ENCODE measurements around the gene EIF4G3. TPM values are rescaled to one million over a fixed set of nuclear protein-coding genes. Genes with fewer than 3 reads are reported as not detected.
"Not testable (repeated sequence)": the region's sequence is repeated elsewhere in the genome, so short reads cannot be mapped to it uniquely, and the experiment has no call there.

The EIF4G3 gene
- polyA plus RNA-seq, 3 donors, result 5.1 to 34.2 (median 5.8) TPM

DNA sequence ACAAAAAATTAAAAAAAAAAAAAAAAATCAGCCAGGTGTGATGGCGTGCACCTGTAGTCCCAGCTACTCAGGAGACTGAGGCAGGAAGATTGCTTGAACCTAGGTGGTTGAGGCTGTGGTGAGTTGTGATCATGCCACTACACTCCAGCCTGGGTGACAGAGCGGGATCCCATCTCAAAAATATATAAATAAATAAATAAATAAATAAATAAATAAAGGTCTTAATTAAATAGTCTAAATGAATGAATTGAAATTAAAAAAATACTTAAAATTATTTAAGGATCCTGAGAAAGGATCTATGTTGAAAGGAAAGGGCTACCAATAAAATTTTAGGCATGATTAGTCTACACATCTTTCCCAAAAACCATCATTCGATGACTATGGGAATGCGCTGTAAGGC, 322.2 kb downstream of the EIF4G3 start:
- Mint-ChIP-seq H3K36me3 (peaks cover 64 to 67% of the 10 kb centered on the region in 2 donors), H3K4me3 (no peak overlapping the region), H3K4me1 (peaks cover 4% of the 10 kb centered on the region), H3K27ac (no peak overlapping the region), H3K9me3 (no peaks in the 10 kb centered on the region), H3K27me3 (ENCODE audit: low read depth in 3 of 3) (no peaks in the 10 kb centered on the region)
- no peaks in the 10 kb centered on the region for H3K27me3 ChIP-seq (ENCODE audit: control insufficient read depth in 2 of 2, insufficient read depth in 2 of 2, low read length in 2 of 2)
- H3K9ac ChIP-seq (ENCODE audit: insufficient read depth, low read length, poor library complexity, severe bottlenecking), result no peak overlapping the region
- H3K36me3 ChIP-seq (replicated peaks in 1 of 2; ENCODE audit: control insufficient read depth in 1 of 2, insufficient read depth in 2 of 2, low read length in 2 of 2), result peaks cover 55 to 96% of the 10 kb centered on the region in 2 donors
- H4K20me1 ChIP-seq (ENCODE audit: insufficient read depth, low read length), result no peaks in the 10 kb centered on the region
- no peak overlapping the region for H2AFZ ChIP-seq (ENCODE audit: insufficient read depth, low read depth, low read length, poor library complexity, severe bottlenecking)
- intact Hi-C loops (cut with micrococcal nuclease), result no loop called here
- H3K27ac ChIP-seq (ENCODE audit: low read depth in 1 of 2, low read length in 2 of 2), result no peak overlapping the region
- no peaks in the 10 kb centered on the region for H3K79me2 ChIP-seq (ENCODE audit: insufficient read depth, low read length)
- DNase-seq, result no peak
- peaks cover 0 to 9% of the 10 kb centered on the region in 2 donors for H3K4me1 ChIP-seq (ENCODE audit: control insufficient read depth in 1 of 2, insufficient read depth in 2 of 2, low read length in 2 of 2)
- H3K9me3 ChIP-seq (replicated peaks in 1 of 2; ENCODE audit: control insufficient read depth in 1 of 2, insufficient read depth in 1 of 2, low read length in 2 of 2), result no peaks in the 10 kb centered on the region
- no peak overlapping the region for H3K4me3 ChIP-seq (replicated peaks in 1 of 3; ENCODE audit: low read depth in 2 of 3, low read length in 3 of 3)
- 92% methylated on average over 2 of the region's 4 CpGs for WGBS (ENCODE audit: insufficient coverage)
- no peak for TF ChIP-seq CTCF (IDR thresholded peaks at IDR 0.05)
- no peak overlapping the region for H3K4me2 ChIP-seq (replicated peaks; ENCODE audit: extremely low read depth, low read length, poor library complexity, severe bottlenecking)

DNA sequence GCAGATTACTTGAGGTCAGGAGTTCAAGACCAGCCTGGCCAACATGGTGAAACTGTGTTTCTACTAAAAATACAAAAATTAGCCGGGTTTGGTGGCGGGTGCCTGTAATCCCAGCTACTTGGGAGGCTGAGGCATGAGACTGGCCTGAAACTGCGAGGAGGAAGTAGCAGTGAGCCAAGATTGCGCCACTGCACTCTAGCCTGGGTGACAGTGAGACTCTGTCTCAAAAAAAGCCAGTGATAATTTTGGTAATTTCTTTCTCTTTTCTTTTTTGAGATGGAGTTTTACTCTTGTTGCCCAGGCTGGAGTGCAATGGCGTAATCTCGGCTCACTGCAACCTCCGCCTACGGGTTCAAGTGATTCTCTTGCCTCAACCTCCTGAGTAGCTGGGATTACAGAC, 324.9 kb downstream of the EIF4G3 start:
- H3K4me1 ChIP-seq (ENCODE audit: control insufficient read depth in 1 of 2, insufficient read depth in 2 of 2, low read length in 2 of 2); H3K4me3 ChIP-seq (replicated peaks in 1 of 3; ENCODE audit: low read depth in 2 of 3, low read length in 3 of 3); H4K20me1 ChIP-seq (ENCODE audit: insufficient read depth, low read length); H3K9me3 ChIP-seq (replicated peaks in 1 of 2; ENCODE audit: control insufficient read depth in 1 of 2, insufficient read depth in 1 of 2, low read length in 2 of 2); H3K79me2 ChIP-seq (ENCODE audit: insufficient read depth, low read length); H3K4me2 ChIP-seq (replicated peaks; ENCODE audit: extremely low read depth, low read length, poor library complexity, severe bottlenecking); H3K27me3 ChIP-seq (ENCODE audit: control insufficient read depth in 2 of 2, insufficient read depth in 2 of 2, low read length in 2 of 2); H3K9ac ChIP-seq (ENCODE audit: insufficient read depth, low read length, poor library complexity, severe bottlenecking); H3K9me3 Mint-ChIP-seq; H2AFZ ChIP-seq (ENCODE audit: insufficient read depth, low read depth, low read length, poor library complexity, severe bottlenecking); intact Hi-C loops (cut with micrococcal nuclease); H3K27me3 Mint-ChIP-seq (ENCODE audit: low read depth in 3 of 3); H3K4me1 Mint-ChIP-seq: not testable (repeated sequence)
- peak in 2 of 3 donors; percentile 3 to 61 for DNase-seq
- Histone ChIP-seq H3K27ac (ENCODE audit: low read depth in 1 of 2, low read length in 2 of 2) (peak overlapping the region in 1 of 2 donors; percentile 69), H3K36me3 (replicated peaks in 1 of 2; ENCODE audit: control insufficient read depth in 1 of 2, insufficient read depth in 2 of 2, low read length in 2 of 2) (peaks cover 49 to 97% of the 10 kb centered on the region in 2 donors)
- Mint-ChIP-seq H3K36me3 (peaks cover 63 to 64% of the 10 kb centered on the region in 2 donors), H3K27ac (peak overlapping the region in 6 of 7 donors; percentile 88 to 98 (median 92)), H3K4me3 (peak overlapping the region; percentile 39 to 80)
- 46% methylated on average over 8 of the region's 8 CpGs for WGBS (ENCODE audit: insufficient coverage)
